ENCODE measurements around the gene CASR.

Gene CASR

DNA sequence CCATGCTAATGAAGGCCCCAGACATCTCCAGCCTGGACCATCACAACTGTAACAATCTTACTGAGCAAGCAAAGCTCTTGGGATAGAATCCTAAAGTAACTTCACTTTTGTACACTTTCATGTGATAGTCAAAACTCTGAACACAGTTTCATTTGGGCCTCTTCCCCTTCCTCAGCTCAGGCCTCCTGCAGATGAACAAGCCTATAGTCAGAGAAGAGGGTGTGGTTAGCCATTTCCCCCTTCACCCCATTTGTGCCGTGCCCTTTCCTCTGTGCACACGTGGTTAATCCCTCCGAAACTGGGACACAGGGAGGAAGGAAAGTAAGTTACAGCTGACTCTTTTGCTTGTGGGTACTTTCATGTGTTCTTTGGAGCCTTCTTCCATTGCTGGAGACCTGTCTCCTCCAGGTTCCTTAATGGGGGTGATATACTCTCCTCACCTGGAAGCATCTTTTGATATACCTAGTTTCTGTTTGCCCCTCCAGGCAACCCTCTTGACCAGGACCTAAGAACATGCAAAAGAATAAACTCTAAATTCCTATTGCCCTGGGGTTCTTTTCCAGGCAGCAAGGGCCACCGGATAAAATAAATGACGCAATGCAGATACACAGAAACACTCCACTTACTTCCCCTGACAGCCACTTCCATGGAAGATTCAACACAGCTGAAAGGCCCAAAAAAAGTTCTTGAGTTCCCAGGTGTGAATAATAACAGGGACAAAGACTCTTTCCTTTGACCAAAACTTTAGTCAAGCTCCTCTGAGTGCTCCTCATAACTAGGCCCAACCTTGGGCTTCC, 112.0 kb downstream of the CASR start:
- no peak overlapping the region for H3K4me3 ChIP-seq (replicated peaks; ENCODE audit: low read depth, low read length)
- TF ChIP-seq, protein P1, sequence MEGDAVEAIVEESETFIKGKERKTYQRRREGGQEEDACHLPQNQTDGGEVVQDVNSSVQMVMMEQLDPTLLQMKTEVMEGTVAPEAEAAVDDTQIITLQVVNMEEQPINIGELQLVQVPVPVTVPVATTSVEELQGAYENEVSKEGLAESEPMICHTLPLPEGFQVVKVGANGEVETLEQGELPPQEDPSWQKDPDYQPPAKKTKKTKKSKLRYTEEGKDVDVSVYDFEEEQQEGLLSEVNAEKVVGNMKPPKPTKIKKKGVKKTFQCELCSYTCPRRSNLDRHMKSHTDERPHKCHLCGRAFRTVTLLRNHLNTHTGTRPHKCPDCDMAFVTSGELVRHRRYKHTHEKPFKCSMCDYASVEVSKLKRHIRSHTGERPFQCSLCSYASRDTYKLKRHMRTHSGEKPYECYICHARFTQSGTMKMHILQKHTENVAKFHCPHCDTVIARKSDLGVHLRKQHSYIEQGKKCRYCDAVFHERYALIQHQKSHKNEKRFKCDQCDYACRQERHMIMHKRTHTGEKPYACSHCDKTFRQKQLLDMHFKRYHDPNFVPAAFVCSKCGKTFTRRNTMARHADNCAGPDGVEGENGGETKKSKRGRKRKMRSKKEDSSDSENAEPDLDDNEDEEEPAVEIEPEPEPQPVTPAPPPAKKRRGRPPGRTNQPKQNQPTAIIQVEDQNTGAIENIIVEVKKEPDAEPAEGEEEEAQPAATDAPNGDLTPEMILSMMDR (IDR thresholded peaks at IDR 0.05; ENCODE audit: low read depth, low read length, missing control alignments) = no peak
- DNase-seq (ENCODE audit: extremely low read depth, low read depth) = no peak

DNA sequence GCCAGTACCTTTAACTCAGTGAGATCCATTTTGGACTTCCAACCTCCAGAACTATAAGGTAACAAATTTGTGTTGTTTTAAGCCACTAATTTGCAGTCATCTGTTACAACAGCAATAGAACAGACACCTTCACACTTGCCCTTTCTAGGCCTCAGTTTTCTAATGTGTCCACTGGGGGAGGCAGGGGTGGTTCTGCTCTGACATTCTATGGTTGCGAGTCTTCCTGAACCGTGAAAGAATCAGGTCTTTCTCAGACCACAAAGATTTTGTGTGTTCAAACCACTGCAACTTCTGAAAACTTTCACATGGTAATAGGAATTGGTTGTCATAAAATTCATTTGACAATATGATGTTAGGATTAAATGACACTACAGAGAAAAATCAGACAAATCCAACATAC, 114.8 kb downstream of the CASR start:
- DNase-seq (ENCODE audit: extremely low read depth, low read depth) = no peak
- H3K4me3 ChIP-seq (replicated peaks; ENCODE audit: low read depth, low read length) = no peak overlapping the region
- TF ChIP-seq, protein P1 (IDR thresholded peaks at IDR 0.05; ENCODE audit: low read depth, low read length, missing control alignments) = no peak

DNA sequence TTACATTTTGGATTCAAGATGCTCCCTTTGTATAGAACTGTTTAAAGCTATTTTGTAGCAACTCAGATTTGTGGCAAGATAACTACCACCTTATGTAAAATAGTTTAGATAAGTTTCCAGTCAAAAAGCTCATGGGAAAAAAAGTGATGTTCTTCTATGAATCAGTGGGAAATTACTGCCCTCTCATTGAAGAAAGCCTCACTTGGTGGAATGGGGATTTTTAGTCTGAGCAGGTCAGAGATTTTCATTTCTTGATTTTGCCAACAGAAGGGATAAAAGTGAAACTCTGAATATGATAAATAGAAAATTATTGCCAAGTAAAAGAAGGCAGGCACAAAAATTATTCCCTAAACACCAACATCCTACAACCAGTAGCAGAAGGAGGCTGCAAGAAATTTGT, 115.7 kb downstream of the CASR start:
- no peak for DNase-seq (ENCODE audit: extremely low read depth, low read depth)
- TF ChIP-seq, protein P1 (IDR thresholded peaks at IDR 0.05; ENCODE audit: low read depth, low read length, missing control alignments) = no peak
- no peak overlapping the region for H3K4me3 ChIP-seq (replicated peaks; ENCODE audit: low read depth, low read length)

DNA sequence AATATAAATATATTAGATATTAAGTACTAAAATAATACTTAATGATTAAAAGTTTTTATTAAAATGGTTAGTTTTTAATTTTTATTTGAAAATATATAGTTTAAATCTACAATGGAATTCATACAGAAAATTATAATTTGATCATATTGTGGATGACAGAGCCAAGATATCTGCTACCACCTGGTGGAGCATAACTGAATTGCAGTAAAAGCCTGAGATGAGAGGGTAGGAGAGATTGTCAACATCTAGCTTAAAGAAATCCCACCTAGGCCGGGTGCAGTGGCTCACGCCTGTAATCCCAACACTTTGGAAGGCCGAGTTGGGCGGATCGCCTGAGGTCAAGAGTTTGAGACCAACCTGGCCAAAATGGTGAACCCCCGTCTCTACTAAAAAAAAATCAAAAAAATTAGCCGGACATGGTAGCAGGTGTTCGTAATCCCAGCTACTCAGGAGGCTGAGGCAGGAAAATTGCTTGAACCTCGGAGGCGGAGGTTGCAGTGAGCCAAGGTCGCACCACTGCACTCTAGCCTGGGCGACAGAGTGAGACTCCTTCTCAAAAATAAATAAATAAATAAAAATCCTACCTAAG, 116.5 kb downstream of the CASR start:
- peak; percentile 6 for DNase-seq (ENCODE audit: extremely low read depth, low read depth)
- no peak overlapping the region for H3K4me3 ChIP-seq (replicated peaks; ENCODE audit: low read depth, low read length)
- TF ChIP-seq, protein P1 (IDR thresholded peaks at IDR 0.05; ENCODE audit: low read depth, low read length, missing control alignments) = peak; percentile 65

DNA sequence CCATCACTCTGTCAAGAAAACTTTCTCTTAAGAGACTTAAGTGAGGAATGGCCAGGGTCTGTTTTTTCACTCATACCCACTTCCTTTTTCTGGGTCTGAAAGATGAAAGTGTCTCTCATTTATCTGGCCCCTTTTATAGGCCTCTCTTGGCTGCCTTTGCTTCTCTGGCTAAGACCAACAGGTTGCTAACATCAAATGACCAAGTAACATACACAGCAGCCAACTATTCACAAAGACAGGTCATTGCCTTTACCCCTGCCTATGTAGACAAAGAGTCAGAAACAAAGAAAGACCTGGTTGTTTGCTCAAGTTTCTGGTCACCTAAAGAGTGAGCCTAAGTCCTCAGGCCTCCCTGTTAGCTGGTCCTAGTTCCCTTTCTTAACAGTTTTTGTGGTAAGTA, 117.6 kb downstream of the CASR start:
- DNase-seq (ENCODE audit: extremely low read depth, low read depth) = no peak
- H3K4me3 ChIP-seq (replicated peaks; ENCODE audit: low read depth, low read length) = no peak overlapping the region
- TF ChIP-seq, protein P1 (IDR thresholded peaks at IDR 0.05; ENCODE audit: low read depth, low read length, missing control alignments) = no peak

DNA sequence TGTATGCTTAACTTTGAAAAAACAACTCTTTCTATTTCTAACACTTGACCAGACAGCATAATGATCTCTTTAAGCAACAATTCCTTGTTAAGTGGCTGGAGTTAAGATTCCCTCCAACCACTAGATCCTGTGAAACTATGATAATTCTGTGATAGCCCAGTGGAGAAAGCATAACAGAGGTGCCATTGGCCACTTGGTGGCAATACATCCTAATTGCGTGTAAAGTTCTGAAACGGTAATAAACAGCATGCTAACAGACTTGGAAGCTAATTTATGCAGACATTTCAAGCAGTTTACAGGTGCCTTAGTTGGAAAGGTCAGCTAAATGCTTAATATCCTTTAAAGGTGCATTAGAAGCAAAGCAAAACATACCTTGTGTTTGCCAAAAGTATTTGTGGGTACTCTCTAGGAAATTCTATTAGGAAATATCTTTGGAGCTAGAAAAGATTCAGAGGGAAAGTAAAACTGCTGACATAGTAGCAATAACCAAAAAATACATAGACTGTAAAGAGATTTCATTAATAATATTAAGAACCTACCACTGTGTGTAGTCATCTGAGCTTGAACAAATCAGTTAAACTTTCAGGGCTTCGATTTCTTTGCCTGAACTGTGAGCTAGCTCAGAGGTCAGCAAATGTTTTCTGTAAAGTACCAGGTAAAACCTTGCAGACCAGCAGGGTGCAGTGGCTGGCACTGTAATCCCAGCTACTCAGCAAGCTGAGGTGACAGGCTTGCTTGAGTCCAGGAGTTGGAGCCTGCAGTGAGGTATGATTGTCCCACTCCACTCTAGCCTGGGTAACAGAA, 122.6 kb downstream of the CASR start:
- H3K4me3 ChIP-seq (replicated peaks; ENCODE audit: low read depth, low read length) = no peak overlapping the region
- no peak for DNase-seq (ENCODE audit: extremely low read depth, low read depth)

More for the DNA sequence above, 122.6 kb downstream of the CASR start:
- TF ChIP-seq, protein P1 (IDR thresholded peaks at IDR 0.05; ENCODE audit: low read depth, low read length, missing control alignments) = no peak

Measured in HFF-Myc (cell line).